Stimulated activated CD8-positive, alpha-beta memory T cell treated with anti-CD3 and anti-CD28 coated beads, Interleukin-4, amount 100 ng/mL, for 48 hours (primary cell): ENCODE data around the gene ELAC1.
"Not testable (repeated sequence)": the region's sequence is repeated elsewhere in the genome, so short reads cannot be mapped to it uniquely, and the experiment has no call there.

Experiments used
- DNase-seq: peaks from one replicate; pipeline ENCODE4 v3.0.0-alpha.2; 2020

Gene ELAC1, protein sequence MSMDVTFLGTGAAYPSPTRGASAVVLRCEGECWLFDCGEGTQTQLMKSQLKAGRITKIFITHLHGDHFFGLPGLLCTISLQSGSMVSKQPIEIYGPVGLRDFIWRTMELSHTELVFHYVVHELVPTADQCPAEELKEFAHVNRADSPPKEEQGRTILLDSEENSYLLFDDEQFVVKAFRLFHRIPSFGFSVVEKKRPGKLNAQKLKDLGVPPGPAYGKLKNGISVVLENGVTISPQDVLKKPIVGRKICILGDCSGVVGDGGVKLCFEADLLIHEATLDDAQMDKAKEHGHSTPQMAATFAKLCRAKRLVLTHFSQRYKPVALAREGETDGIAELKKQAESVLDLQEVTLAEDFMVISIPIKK

GRCh38 chr18:50967714-50968661 is at the start of gene ELAC1:
ELAC1 (plus strand) TSS chr18:50968040; CDS start chr18:50974405, 6,365 bp downstream.
- DNase-seq: peak; percentile 73

DNA sequence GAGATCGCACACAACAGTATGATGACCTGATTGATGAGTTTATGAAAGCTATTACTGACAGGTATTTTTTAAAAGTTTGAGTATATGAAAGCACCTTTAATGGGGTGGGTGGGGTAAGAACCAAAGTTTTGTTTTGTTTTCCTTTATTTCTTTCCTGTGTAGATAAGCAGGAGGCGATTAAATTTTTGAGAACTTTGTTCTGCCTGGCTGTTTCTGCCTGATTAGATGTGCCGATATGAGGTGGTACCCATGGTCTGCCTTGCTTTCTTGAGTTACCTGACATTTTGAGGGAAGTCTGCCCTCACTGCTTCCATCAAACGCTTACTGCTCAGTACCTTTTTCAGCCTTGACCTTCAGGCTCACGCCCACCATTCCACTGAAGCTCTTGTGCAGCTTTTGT is 49.7 kb upstream of the ELAC1 start:
- no peak for DNase-seq

DNA sequence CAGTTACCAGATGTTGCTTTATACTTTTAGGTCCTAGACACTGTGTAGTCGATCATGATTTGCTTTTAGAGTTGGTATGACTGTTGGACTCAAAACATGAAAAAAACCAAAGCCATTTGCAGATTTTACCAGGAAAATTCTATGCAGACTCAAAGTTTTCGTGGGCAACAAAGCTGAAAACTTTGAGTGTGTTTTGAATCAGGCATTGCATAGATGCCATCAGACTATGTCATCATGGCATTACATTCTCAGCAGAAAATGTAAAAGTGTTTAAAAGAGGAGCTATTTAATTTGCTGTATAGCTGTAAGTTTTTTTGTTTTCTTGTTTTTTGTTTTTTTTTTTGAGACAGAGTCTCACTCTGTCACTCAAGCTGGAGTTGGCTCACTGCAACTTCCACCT is 43.5 kb upstream of the ELAC1 start:
- DNase-seq: no peak

GRCh38 chr18:50926521-50926920 is 41.3 kb upstream of the ELAC1 start:
- no peak for DNase-seq

DNA sequence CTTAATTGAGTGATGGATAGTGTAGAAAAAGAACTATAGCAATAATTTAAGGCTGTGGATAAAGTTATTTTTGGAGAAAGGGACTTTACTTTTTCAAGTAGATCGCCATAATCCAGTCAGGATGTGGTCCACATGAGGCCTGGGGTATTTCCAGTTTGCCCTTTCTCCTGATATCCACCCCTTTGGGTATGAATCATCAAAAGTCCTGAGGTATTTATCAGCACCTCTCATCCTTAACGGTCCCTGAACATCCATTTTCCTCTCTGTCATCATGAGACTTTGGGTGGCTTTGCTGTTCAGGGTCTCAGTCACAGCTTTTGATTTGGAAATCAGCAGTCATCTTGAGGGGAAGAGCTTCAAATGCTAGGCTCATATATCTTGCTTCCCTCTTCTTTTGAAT is 39.3 kb upstream of the ELAC1 start:
- DNase-seq: no peak

DNA sequence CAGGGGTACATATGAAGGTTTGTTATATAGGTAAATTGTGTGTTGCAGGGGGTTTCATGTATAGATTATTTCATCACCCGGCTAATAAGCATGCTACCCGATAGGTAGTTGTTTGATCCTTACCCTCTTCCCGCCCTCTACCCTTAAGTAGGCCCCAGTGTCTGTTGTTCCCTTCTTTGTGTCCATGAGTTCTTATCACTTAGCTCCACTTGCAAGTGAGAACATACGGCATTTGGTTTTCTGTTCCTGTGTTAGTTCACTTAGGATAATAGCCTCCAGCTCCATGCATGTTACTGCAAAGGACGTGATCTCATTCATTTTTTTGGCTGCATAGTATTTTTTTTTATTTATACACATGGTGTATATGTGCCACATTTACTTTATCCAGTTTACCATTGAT is 34.2 kb upstream of the ELAC1 start:
- no peak for DNase-seq

- no peak for DNase-seq
Measured at GRCh38 chr18:50934545-50935211, 33.2 kb upstream of the ELAC1 start.

DNA sequence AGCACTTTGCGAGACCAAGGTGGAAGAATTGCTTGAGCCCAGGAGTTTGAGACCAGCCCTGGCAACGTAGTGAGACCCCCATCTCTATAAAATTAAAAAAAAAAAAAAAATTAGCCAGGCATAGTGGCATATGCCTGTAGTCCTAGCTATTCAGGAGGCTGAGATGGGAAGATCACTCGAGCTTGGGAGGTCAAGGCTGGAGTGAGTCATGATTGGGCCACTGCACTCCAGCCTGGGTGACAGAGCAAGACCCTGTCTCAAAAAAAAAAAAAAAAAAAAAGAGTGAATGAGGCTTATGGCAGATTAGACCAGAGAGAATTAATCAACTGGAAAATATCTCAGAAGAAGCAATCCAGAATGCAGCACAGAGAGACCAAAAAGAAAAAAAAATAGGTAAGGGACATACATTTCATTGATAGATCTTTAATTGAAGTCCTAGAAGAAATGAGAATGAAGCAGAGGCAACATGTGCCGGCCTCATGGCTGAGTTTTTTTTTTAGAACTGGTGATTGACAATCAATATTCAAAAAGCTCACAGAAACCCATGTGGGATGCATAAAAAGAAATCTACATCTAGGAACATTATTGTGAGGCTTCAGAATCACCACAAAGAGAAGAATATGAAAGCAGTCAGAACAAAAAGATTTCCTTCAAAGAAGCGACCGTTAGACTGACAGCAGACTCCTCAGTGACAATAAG is 32.2 kb upstream of the ELAC1 start:
- DNase-seq: no peak

GRCh38 chr18:50937183-50937582 is 30.7 kb upstream of the ELAC1 start:
- DNase-seq: no peak

- DNase-seq: no peak
Measured at GRCh38 chr18:50938912-50939311, 28.9 kb upstream of the ELAC1 start.

GRCh38 chr18:50944245-50944932 is 23.5 kb upstream of the ELAC1 start:
- DNase-seq: no peak

DNA sequence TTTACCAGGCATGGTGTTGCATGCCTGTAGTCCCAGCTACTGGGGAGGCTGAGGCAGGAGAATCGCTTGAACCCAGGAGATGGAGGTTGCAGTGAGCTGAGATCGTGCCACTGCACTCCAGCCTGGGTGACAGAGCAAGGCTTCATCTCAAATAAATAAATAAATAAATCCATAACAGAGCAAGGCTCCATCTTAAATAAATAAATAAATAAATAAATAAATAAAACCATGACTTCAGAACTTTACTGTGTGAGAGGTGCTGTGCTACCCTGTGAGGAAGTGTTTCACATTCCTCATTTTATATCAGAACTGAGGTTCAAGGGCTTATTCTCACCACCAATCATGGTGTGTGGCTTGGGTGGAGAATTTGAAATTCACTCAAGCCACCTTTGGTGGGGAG is 21.9 kb upstream of the ELAC1 start:
- DNase-seq: not testable (repeated sequence)

GRCh38 chr18:50947899-50948298 is 19.9 kb upstream of the ELAC1 start:
- DNase-seq: no peak

GRCh38 chr18:50949185-50949584 is 18.7 kb upstream of the ELAC1 start:
- no peak for DNase-seq

GRCh38 chr18:50950626-50951025 is 17.2 kb upstream of the ELAC1 start:
- DNase-seq: no peak

DNA sequence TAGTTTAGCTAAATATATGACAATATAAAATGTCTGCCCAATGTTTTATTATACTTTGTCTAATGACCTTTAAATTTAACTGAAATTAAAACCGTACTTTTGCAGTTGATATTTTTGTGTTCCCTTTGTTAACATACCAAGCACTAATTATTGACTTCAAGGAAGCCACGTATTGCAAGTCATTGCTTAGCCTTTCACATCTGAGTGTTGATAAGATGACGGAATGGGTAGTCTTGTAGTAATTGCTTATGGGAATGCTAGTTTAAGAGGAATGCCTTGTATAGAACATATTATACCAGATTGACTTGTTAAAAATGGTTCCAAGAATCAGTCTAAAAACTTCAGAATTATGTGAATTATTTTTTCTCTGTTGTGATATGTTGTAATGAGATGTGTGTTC is 14.0 kb upstream of the ELAC1 start:
- DNase-seq: no peak

- DNase-seq: no peak
Measured at GRCh38 chr18:50955253-50955652, 12.6 kb upstream of the ELAC1 start.

DNA sequence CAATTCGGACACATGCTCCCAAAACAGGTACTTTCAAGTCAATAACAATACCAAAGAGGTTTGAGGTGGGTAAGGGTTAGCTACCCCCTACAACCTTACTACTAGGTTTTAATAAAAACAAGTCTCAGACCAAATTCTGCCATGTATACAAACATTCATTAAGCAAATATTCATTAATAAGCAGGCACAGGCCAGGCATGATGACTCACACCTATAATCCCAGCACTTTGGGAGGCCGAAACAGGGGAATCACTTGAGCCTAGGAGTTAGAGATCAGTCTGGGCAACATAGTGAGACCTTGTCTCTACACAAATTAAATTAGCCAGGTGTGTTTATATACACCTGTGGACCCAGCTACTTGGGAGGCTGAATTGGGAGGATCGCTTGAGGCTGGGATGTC is 11.7 kb upstream of the ELAC1 start:
- no peak for DNase-seq

DNA sequence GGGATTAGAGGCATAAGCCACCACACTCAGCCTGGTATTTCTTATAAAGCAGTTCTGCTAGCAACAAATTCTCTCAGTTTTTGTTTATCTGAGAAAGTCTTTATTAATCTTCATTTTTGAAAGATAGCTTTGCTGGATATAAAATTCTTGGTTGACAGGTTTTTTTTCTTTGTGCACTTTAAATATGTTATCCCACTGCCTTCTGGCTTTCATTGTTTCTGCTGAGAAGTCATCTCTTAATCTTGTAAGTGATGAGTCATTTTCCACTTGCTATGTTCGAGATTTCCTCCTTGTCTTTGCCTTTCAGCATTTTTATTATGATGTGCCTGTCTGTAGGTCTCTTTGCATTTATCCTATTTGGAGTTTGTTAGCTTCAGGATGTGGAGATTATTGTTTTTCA is 5.9 kb upstream of the ELAC1 start:
- DNase-seq: no peak

GRCh38 chr18:50969448-50969847 is 1.6 kb downstream of the ELAC1 start:
- DNase-seq: no peak

- no peak for DNase-seq
Measured at GRCh38 chr18:50970006-50970405, 2.2 kb downstream of the ELAC1 start.

DNA sequence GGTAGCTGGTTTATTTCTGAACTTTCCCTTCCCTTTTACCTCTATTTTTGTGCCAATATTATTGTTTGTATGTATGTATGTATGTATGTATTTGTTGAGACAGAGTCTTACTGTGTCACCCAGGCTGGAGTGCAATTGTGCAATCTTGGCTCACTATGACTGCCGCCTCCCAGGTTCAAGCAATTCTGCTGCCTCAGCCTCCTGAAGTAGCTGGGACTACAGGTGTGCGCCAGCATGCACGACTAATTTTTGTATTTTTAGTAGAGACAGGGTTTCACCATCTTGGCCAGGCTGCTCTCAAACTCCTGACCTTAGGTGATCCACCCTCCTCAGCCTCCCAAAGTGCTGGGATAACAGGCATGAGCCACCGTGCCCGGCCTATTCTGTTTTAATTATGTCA is 4.6 kb downstream of the ELAC1 start:
- not testable (repeated sequence) for DNase-seq
